OCI-M2 (cell line): ENCODE data around the gene BRD9.
"Not testable (repeated sequence)": the region's sequence is repeated elsewhere in the genome, so short reads cannot be mapped to it uniquely, and the experiment has no call there.

Experiments used
- DNase-seq: peaks from one replicate; lab custom pipeline; 2025; ENCODE audit not compliant: unreplicated experiment; lab: John Stamatoyannopoulos, UW

The BRD9 gene

DNA sequence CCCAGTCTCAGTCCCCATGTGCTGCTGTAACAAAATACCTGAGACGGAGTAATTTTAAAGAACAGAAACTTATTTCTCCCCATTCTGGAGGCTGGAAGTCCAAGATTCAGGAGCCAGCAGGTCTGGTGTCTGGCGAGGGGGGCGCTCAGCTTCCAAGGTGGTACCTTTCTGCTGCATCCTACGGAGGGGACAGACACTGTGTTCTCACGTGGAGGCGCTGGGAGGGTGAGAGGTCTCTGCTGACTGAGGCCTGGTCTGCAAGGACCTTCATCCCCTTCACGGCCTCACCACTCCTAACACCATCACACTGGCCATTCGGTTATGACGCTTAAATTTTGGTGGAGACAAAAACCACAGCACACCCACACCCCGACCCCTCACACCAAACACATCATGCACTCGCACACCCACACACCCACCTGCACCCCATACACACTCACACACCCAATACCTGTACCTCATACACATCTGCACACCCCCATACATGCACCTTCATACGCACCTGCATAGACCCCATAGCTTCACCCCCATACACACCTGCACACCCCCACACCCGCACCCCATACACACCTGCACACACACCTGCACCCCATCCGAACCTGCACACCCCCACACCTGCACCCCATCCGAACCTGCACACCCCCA is 32.0 kb downstream of the BRD9 start:
- no peak for DNase-seq

GRCh38 chr5:859798-860296 is 32.8 kb downstream of the BRD9 start:
- no peak for DNase-seq

DNA sequence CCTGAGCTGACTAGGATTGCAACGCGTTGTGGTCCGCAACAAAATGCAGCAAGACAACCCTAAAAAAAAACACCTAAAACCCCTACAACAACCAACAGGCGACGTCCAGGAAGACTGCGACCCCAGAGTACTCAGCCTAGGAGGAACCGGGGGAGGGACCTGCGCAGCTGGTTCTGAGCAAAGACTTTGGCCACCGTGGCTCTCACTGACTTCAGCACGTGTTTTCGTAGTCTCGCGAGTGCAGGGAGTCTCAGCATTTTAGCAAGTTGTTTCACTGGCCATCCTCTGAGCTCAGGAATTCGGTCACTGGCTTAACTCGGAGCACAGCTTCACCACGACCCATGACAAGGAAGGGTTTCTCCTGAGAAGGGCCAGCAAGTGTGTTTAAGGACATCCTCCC is 33.2 kb downstream of the BRD9 start:
- no peak for DNase-seq

DNA sequence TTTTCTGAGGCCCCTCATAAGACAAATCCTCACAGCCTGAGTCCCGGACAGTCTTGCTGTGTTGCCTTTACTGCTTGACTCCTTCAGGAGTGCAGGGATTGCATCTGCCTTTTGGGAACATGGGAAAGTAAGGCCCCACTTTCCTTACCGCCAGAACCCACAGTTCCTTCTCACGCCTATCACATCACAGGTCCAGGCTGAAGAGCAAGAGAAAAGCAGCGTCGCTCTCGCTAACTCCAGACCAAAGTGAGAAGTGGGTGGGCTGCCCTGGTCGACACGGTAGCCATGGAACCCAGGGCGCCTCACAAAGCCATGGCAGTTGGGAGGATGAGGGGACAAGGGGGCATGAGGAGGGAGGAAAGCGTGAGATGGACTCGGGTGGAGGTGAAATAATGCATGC is 33.9 kb downstream of the BRD9 start:
- DNase-seq: no peak

DNA sequence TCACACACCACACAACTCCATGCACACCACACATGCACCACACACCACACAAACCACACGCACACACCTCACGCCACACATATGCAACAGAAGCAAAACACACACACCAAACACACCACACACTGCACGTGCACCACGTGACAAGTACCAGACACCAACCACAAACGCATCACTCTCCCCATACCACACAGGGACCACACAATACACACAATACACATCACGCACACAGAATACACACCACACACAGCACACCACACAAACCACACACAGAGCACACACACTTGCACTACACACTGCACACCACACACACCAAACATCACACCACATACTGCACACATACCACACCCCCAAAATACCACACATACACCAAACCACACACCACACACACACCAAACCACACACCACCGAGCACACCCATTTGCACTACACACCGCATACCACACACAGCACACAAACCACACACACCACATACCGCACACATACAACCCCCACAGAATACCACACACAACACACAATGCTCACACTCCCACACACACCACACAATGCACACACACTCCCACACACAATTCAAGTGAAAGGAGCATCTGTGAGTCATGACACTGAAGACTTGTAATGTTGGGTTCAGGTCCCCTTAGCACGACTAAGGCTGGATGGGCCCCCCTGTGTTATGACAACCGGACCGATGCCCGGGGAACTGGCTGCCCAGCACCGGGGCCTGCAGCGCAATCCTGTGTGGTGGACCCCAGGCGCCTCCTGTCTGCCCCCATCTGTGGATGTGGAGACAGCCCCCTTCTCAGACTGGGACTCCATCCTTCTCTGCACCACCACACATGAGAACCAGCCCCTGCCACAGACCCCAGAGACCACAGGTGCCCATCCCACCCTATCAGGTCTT is 35.8 kb downstream of the BRD9 start:
- no peak for DNase-seq

- DNase-seq: no peak
These were observed 36.6 kb downstream of the BRD9 start for GRCh38 chr5:855771-856530.

DNA sequence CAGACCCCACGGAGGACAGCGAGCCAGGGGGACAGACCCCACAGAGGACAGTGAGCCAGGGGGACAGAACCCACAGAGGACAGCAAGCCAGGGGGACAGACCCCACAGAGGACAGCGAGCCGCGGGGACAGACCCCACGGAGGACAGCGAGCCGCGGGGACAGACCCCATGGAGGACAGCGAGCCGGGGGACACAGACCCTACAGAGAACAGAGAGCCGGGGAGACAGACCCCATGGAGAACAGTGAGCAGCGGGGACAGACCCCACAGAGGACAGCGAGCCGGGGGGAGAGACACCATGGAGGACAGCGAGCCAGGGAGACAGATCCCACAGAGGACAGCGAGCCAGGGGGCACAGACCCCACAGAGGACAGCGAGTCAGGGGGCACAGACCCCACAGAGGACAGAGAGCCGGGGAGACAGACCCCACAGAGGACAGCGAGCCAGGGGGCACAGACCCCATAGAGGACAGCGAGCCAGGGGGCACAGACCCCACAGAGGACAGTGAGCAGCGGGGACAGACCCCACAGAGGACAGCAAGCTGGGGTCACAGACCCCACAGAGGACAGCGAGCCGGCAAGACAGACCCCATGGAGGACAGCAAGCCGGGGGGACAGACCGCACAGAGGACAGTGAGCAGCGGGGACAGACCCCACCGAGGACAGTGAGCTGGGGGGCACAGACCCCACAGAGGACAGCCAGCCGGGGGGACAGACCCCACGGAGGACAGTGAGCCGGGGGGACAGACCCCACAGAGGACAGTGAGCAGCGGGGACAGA is 37.4 kb downstream of the BRD9 start:
- no peak for DNase-seq

DNA sequence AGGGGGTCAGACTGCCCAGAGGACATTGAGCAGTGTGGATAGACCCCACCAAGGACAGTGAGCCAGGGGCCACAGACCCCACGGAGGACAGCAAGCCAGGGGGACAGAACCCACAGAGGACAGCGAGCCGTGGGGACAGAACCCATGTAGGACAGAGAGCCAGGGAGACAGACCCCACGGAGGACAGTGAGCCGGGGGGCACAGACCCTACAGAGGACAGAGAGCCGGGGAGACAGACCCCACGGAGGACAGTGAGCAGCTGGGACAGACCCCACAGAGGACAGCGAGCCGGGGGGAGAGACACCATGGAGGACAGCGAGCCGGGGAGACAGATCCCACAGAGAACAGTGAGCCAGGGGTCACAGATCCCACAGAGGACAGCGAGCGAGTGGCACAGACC is 38.4 kb downstream of the BRD9 start:
- DNase-seq: no peak

- DNase-seq: not testable (repeated sequence)
These were observed 39.0 kb downstream of the BRD9 start for GRCh38 chr5:853416-854090.

- no peak for DNase-seq
These were observed 39.9 kb downstream of the BRD9 start for GRCh38 chr5:852431-853401.

GRCh38 chr5:852018-852417 is 40.6 kb downstream of the BRD9 start:
- DNase-seq: no peak

DNA sequence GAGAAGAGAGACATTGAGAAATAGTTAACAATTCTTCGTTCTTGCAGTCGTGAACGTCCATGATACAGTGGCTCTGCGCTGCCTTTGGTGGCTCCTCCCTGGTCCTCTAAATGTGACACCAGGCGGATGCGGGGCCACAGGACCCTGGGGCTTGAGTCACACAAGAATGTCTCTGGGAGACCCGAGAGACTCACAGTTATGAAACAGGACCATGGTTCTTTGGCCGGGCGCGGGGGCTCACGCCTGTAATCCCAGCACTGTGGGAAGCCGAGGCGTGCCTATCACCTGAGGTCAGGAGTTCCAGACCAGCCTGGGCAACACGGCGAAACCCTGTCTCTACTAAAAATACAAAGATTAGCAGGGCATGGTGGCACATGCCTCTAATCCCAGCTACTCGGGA is 41.0 kb downstream of the BRD9 start:
- DNase-seq: no peak

DNA sequence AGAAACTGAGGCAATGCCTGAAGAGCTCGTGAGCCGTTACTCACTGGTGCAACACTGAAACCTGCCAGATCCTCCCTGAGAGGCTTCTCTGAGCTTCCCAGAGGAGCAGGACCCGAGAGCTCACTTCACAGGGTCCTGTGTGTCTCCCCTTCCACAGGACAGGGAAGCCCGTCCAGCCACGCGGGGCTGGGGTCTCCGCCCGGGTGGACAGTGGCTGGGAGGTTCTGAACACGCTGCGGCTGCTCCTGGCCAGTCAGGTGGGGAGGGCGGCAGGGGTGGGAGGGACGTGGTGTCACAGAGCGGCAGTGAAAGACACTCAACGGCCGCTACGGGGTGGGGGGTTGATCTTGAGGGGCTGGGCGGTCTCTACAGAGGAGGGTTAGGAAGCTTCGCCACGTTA is 41.5 kb downstream of the BRD9 start:
- no peak for DNase-seq

GRCh38 chr5:850511-851006 is 42.0 kb downstream of the BRD9 start, which contains the start of gene ZDHHC11:
ZDHHC11 (minus strand) TSS chr5:850986; CDS start chr5:850602, 384 bp downstream.
- no peak for DNase-seq

GRCh38 chr5:849651-850301 is 42.8 kb downstream of the BRD9 start:
- no peak for DNase-seq

- DNase-seq: no peak
These were observed 43.9 kb downstream of the BRD9 start for GRCh38 chr5:848671-849111.

DNA sequence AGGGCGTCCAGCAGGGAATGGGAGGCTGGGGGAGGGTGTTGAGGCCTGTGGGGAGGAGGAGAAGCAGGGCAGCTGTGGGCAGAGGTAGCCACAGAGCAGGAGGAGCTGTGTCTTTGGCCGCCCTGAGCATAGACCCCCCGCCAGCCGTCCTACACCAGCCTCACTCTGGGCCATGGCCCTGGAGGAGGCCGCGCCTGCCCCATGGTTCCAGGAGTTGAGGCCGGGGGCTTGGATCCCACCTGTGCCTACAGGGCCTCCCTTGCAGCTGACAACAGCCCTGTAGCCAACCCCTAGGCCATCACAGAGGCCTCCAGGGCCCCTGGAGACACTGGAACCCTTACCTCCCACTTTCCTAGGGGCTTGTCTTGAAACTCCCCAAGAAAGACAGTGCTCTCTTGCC is 44.9 kb downstream of the BRD9 start:
- DNase-seq: not testable (repeated sequence)

- DNase-seq: not testable (repeated sequence)
These were observed 45.4 kb downstream of the BRD9 start for GRCh38 chr5:847212-847611.
